GM18519 (cell line): ENCODE results near the gene IFNK.

Source experiments
- ATAC-seq: cut with Tn5 transposase; IDR thresholded peaks from one replicate; pipeline ENCODE4 v1.9.1; 2021; ENCODE audit warnings: mild to moderate bottlenecking, moderate library complexity; ENCODE audit not compliant: unreplicated experiment, low FRiP score

The IFNK gene

DNA sequence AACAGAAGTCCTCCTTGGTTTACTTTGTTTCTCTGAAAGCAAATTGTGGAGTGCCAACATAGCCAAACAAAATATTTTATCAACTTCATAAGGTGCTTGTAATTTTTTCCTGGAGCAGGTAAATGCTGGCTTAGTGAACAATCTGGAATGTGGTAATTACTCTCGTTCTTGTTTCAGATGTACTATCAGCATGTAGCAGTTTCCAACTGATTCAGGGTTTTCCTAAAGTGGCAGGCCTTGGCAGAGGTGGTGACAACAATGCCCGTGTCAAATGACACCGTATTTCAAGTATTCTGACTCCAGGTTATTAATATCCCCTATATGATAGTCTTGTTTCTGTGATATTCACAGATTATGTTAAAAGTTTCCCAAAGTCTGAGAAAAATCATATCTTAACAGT lies 48.0 kb downstream of the IFNK start:
- no peak for ATAC-seq

GRCh38 chr9:27572566-27572917 lies 48.5 kb downstream of the IFNK start:
- peak; percentile 55 for ATAC-seq

DNA sequence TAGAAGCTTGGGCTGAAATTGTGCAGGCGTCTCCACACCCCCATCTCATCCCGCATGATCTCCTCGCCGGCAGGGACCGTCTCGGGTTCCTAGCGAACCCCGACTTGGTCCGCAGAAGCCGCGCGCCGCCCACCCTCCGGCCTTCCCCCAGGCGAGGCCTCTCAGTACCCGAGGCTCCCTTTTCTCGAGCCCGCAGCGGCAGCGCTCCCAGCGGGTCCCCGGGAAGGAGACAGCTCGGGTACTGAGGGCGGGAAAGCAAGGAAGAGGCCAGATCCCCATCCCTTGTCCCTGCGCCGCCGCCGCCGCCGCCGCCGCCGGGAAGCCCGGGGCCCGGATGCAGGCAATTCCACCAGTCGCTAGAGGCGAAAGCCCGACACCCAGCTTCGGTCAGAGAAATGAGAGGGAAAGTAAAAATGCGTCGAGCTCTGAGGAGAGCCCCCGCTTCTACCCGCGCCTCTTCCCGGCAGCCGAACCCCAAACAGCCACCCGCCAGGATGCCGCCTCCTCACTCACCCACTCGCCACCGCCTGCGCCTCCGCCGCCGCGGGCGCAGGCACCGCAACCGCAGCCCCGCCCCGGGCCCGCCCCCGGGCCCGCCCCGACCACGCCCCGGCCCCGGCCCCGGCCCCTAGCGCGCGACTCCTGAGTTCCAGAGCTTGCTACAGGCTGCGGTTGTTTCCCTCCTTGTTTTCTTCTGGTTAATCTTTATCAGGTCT lies 49.0 kb downstream of the IFNK start, which contains the start of gene C9orf72:
Gene C9orf72 (minus strand): TSS at position 564 of the 716 bp plus-strand sequence. CDS start 6,361 bp downstream, outside the sequence.
- ATAC-seq, result peak; percentile 35

DNA sequence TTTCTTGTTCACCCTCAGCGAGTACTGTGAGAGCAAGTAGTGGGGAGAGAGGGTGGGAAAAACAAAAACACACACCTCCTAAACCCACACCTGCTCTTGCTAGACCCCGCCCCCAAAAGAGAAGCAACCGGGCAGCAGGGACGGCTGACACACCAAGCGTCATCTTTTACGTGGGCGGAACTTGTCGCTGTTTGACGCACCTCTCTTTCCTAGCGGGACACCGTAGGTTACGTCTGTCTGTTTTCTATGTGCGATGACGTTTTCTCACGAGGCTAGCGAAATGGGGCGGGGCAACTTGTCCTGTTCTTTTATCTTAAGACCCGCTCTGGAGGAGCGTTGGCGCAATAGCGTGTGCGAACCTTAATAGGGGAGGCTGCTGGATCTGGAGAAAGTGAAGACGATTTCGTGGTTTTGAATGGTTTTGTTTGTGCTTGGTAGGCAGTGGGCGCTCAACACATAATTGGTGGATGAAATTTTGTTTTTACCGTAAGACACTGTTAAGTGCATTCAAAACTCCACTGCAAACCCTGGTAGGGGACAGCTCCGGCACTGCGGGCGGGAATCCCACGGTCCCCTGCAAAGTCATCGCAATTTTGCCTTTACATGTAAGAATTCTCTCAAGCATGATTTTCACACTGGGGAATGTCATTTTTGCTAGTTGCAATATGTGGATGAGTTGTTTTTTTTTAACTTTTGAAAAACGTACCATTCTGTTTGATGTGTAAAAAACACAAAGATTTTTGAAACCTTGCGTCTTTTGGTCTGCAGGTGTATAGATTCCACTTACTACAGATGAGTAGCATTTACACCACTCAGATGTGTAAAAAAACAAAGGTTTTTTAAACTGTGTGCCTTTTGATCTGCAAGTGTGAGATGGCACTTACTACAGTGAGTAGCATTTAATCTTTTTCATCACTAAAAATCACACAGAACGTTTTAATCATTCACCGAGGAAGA lies 49.8 kb downstream of the IFNK start:
- peak; percentile 63 for ATAC-seq
